Measurements from ENCODE around the gene CCDC74A. TPM values are rescaled to one million over a fixed set of nuclear protein-coding genes. Genes with fewer than 3 reads are reported as not detected.
"Not testable (repeated sequence)": the region's sequence is repeated elsewhere in the genome, so short reads cannot be mapped to it uniquely, and the experiment has no call there.

CCDC74A gene
- total RNA-seq (2014; rRNA removed; shearing (Covaris generic)), result 33.9 and 41.9 TPM in 2 replicates

DNA sequence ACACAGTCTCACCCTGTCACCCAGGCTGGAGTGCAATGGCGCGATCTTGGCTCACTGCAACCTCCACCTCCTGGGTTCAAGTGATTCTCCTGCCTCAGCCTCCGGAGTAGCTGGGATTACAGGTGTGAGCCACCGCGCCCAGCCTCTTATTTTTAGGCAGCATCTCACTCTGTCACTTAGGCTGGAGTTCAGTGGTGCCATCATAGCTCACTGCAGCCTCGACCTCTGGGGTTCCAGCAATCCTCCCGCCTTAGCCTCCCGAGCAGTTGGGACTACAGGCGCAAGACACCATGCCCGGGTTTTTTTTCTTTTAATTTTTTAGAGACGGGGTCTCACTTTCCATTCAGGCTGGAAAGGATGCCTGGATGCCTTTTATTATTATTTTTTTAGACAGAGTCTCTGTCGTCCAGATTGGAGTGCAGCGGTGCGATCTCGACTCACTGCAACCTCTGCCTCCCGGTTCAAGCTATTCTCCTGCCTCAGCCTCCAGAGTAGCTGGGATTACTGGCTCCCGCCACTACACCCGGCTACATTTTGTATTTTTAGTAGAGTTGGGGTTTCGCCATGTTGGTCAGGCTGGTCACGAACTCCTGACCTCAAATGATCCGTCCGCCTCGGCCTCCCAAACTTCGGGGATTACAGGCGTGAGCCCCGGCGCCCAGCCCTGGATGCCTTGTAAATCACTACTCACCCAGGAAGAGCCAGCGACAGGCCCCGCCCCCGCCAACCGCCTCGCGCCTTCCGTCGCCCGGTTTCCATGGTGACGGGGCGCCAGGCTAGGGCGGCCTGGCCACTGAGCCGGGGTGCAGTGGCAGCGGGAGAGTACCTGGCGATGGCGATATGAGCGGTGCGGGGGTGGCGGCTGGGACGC is at the start of gene CCDC74A:
TSS of gene CCDC74A (plus strand) at position 758 of the 871 bp plus-strand sequence. CDS start at position 841, 83 bp downstream.
- peak; percentile 76 for DNase-seq (ENCODE audit: low read depth)

DNA sequence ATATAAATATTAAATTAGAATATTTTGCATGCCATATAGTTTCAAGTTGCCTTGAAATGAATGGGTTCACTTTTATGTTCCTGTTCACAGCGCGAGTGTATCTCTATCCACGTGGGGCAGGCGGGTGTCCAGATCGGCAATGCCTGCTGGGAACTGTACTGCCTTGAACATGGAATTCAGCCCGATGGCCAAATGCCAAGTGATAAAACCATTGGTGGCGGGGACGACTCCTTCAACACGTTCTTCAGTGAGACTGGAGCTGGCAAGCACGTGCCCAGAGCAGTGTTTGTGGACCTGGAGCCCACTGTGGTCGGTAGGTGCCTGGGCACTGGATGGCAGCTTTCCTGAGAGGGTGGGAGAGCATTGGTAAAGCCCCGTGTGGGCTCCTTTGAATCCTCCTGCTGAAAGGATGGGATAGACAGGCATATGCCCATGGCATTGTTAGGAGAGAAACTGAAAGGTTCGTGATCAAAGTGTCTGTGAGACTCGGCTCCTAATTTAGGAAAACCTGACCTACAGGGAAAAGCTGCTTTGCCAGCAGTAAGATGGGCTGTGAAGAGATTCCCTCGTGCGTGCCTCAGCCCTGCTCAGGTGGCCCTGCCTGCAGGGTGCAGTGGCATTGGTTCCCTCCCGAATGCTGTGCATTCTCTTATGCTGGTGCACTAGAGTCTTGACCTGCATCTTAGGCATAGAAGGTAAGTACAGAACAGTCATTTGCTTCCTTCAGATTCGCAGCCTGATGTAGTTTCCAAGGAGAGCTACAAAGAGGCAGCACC is 49.4 kb upstream of the CCDC74A start:
- not testable (repeated sequence) for DNase-seq (ENCODE audit: low read depth)

DNA sequence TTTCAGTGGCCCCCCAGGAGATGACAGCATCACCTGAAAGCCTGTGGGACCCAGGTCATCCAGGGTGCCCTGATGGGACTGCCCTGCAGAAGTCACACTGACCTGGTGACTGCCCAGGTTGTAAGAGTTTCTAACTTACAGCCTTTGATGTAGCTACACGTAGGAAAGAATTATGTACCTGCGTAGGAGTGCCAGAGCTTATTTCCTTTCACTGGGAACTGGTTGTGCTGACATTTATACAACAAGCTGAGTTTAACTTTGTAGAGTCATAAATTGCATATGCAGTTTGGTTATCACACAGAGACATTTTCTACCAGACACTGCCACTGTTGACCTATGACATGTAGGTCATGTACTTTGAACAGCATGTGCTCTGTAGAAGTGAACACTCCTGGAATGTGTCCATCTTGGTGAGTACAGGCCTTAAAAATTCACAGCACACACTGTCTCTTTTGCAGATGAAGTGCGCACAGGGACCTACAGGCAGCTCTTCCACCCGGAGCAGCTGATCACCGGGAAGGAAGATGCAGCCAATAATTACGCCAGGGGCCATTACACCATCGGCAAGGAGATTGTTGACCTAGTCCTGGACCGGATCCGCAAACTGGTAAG is 48.7 kb upstream of the CCDC74A start:
- not testable (repeated sequence) for DNase-seq (ENCODE audit: low read depth)

DNA sequence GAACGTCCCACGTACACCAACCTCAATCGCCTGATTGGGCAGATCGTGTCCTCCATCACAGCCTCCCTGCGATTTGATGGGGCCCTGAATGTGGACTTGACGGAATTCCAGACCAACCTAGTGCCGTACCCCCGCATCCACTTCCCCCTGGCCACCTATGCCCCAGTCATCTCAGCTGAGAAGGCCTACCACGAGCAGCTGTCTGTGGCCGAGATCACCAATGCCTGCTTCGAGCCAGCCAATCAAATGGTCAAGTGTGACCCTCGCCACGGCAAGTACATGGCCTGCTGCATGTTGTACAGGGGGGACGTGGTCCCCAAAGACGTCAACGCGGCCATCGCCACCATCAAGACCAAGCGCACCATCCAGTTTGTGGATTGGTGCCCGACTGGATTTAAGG is 47.3 kb upstream of the CCDC74A start:
- not testable (repeated sequence) for DNase-seq (ENCODE audit: low read depth)

DNA sequence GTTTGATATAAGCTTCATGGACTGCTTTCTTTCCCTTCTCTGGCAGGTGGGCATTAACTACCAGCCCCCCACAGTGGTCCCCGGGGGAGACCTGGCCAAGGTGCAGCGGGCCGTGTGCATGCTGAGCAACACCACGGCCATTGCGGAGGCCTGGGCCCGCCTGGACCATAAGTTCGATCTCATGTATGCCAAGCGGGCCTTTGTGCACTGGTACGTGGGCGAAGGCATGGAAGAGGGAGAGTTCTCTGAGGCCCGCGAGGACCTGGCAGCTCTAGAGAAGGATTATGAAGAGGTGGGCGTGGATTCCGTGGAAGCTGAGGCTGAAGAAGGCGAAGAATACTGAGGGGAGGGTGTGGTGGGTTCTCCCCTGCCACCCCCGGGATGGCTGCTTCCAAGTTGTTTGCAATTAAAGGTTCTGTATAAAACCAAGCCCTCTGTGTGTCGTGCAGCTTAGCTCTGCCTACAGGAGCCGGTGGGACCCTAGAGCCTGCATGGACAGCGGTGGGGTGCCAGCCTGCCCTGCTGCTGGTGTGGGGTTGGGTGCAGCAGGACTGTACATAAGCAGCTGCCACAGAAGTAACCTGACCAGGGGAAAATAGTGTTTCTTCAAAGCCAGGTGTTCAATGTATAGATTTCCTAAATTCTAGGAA is 45.1 kb upstream of the CCDC74A start:
- not testable (repeated sequence) for DNase-seq (ENCODE audit: low read depth)

DNA sequence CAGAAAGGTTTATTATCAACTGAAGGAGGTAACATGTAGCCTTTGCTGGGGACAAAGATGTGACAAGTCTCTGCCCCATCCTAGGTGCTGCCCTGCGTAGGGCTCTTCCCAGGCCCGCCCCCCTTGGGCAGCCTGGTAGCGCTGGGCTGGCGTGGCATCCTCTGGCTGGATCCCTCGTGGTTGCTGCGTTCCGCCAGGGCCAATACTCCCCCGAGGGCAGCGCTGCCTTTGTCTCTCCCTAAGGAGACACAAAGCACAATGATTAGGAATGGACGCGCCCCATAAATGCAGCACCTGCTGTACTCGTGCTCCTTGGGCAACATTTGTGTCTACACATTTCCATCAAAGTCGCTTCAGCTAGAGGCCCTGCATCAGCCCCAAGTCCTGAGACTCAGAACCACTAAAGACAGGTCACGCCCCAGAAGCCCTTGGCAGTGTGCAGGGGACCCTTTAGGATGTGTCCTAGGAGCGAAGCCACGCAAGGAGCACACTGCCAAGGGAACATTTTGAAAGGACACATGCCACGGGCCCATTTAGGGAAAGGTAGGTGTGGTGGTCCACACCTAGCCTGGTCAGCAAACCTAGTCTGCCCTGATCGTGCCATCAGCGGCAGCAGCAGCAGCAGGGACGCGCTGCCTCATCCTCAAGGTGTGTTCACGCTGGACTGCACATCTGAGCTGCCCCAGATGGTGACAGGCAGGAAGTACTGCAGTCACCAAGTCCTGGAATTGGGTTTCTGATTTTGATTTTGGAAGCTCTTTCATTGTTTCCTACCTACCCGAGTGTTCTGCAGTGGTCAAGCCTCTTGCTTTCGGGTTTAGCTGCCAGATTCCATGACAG is 43.5 kb upstream of the CCDC74A start:
- not testable (repeated sequence) for DNase-seq (ENCODE audit: low read depth)

DNA sequence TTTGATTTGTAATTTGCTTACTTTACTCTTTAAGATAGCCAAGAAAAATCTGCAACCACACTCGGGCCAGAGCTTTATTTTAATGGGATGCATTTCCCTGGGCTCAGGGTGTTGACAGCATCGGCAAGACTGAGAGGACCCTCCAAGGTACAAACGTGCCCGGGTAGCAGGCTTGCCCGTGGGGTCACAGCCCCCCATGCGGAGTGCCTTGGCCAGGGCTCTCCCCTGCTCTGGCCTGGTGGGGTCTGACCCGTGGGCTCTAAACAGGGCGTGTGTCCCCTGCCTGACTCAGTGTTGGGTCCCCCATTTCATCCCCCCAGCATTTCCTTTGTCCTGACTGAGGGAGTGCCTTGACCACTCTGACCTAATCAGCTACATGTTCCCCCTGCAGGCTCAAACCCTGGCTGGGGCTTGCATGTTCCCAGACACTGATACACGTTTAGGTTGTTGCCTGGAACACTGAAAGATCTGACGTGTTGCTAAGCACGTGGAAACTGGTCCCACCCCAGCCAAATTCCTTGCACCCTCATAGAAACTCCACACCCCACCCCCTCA is 42.7 kb upstream of the CCDC74A start:
- DNase-seq (ENCODE audit: low read depth), result not testable (repeated sequence)

DNA sequence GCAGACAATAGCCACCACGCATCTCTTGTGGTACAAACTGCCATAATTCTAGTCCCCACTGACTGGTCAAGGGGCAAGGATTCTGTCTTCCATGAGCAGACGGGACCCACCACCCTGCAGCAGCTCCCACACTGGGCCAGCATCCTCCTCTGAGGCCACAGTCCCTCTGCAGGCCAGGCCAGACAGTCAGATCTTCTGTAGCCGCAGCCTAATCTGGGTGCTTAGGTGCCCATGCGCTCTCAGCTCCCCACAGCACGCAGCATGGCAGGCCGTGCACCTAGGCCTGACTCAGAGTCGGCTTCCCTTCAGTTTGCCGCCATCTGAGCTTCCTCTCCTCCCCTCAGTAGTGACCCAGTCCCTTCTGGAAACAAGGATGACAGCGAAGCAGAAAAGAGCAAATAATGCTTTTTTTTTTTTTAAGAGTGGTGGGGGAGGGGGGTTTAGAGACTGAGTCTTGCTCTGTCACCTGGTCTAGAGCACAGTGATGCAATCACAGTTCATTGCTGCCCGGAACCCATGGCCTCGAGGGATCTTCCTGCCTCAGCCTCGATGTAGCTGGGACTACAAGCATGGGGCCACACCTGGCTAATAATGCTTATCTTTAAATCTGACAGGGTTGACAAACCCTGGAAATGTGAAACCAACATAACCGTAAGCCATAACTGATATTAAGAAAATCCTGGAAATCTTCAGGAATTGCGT is 41.3 kb upstream of the CCDC74A start:
- not testable (repeated sequence) for DNase-seq (ENCODE audit: low read depth)

DNA sequence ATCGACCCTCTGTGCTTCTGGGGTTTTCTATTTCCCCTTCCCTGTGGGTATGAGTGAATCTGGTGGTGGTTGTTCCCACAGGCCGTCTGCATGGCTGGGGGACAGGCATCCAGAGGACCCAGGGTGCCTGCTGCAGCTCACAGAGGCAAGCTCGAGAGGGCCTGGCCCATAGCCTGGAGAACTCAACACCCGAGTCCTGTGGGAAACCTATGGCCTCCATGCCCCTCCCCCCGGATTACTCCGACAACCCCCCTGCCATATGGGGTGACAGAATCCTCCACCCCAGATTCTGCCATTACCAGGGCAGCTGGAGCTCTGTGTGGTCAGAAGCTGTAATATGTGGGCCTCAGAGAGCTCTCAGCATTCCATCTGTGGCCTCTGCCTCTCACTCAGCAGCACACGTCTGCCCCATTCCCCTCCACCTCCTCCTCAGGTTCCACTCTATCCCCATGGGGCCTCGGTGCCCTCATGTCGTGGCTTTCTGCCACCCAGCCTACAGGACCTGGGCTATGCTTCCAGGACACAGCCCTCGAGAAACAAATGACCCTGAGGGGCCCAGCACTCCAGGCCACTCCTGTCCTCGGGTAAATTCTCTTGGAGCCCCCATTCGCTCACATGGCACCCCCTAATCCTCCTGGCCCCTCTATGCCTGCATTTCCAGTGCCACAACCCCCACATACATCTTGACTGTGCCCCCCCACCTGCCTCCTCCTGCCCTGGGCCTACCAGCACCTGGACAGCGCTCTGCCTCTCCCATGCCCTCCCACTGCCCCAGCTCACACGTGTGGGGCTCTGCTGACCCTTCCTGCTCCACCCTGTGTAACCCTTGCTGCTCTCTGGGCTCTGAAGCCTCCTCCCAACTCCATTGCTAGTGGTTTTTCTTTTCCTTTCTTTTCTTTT is 39.1 kb upstream of the CCDC74A start:
- DNase-seq (ENCODE audit: low read depth), result no peak

DNA sequence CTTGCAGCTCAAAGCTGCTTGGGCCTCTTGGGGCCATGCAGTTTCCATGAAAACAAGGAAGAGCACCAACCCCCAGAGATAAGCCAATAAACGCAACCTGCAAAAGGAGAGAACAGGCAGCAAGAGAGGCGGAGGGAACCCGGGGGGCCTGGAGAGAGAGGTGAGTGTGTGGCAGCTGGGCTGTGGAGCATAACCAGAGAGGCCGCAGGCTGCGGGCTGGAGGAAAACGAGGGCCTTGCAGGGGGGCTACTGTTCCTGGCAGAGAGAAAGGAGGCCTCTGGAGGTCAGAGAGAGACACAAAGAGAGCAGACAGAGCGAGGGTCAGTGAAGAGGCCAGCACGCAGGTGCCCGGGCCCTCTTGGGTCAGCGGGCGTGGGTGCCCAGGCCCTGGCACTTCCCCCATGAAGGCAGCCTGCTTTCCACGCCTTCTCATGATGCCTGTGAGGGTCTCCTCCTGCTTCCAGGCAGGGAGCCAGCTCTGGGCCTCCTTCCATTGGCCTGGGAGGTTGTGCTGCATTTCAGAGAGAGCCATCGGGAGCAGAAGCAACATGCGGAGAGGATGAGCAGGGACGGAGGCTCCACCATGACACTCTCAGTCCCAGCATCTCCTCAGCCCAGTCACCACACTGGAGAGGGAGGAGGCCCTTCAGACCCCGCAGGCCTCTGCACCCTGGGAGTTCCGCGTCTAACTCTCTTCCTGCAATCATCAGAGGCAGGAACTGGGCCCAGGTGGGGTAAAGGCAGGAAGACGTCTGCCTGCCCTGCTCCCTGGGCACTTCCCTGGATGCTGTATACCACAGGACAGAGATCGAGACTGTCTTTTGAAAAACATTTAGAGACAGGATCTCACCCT is 36.8 kb upstream of the CCDC74A start:
- DNase-seq (ENCODE audit: low read depth), result not testable (repeated sequence)

DNA sequence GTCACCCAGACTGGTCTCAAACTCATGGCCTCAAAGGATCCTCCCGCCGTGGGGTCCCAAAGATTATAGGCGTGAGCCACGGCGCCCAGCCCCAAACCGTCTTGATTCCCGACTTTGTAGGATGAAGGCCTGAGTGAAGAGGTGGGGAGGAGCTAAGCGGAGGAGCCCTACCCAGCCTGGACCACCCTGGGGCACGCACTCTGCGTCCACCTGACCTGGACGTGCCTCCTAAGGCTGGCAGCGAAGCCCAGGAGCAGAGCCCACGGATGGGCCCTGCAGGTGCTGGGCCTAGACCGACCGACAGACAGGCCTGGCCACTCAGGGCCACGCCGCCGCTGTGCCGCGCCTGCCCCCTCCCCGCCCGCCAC is 36.2 kb upstream of the CCDC74A start:
- not testable (repeated sequence) for DNase-seq (ENCODE audit: low read depth)

DNA sequence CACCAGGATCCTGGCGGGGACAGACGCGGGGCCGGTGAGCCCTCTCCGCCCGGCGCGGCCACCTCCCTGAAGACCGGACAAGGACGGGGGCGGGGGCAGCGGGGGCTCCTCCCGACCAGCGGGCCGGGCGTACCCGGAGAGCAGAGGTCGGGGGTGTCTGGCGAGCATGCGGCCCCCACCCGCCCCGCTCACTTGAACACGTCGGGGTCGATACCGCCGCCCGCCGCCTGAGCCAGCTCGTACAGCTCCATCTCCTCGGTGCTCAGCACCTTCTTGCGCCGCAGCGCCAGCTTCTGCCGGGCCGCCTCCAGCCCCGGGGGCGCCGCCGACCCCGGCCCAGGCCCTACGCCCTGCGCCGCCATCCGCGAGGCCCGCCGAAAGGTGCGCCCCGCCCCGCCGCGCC is 35.7 kb upstream of the CCDC74A start, which contains the start of gene MZT2A:
TSS of gene MZT2A (minus strand) at position 383 of the 403 bp plus-strand sequence. CDS start at position 362, 21 bp downstream.
- DNase-seq (ENCODE audit: low read depth), result not testable (repeated sequence)

DNA sequence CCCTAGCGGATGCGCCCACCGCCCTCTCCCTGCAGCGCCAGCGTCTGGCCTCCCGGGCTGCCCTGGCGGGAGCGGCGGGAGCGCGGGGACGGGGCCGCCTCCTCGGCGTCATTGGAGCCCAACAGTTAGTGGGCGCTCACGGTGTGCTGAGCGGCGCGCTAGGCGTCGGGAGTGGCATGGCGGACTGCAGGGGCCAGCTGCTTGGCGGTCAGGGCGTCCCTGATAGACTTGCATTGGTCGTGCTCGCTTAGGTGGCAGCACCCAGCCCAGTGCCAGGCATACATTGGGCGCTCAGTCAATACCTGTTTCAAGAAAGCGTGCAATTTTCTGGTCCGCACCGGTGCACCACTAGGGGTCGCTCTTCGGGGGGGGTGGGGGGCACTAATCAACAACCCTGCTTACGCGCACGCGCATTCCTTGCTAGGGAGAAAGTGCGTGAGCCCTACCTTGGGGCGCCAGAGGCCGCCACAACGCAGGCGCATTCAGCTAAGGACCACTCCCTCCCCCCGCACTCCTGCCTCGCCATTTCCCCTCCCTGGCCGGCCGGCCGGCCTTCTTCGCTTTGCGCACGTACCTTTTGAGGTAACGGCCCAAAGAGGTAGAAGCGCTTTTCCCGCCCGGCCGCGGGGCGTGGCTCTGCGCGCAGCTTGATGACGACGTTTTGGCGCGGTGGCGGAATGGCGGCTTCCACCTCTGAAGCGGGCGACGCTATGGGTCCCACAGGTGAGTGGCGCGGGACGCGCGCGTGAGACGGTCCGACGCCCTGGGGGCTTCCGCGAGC is 35.1 kb upstream of the CCDC74A start:
- DNase-seq (ENCODE audit: low read depth), result peak; percentile 87

DNA sequence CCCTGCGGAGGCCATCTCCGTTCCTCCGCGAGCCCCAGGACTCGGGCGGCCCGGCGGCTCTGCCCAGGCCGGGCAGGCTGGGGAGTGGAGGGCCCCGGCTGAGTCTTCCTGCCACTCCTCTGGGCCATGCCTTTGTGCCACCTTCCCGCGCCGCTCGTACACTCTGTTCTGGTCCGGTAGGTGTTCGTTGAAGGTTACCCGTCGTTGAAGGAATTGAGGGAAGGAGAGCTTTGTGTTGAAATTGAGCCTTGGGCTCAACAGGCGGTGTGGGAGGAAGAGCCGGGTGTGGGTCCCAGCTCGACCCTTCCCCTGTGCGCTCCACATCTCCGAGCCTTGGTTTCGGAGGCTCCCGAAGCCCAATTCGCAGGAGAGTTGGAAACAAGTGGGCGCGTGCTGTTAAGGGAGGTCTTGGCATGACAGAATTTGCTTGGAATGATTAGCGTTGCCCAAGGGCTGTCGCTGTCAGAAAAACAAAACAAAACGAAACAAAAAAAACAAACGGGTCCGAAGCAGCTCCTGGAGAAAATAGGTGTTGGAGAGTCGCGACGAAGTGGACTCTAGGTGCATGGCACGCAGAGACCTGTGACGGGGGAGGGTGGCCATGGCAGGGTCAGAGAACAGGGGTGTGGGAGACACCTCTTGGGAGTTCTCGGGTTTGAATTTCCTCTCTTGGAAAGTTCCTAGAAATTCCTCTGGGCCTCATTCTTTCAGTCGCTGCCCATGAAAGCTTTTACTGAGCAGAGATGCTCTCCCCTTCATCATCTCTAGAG is 34.3 kb upstream of the CCDC74A start:
- peak; percentile 24 for DNase-seq (ENCODE audit: low read depth)

DNA sequence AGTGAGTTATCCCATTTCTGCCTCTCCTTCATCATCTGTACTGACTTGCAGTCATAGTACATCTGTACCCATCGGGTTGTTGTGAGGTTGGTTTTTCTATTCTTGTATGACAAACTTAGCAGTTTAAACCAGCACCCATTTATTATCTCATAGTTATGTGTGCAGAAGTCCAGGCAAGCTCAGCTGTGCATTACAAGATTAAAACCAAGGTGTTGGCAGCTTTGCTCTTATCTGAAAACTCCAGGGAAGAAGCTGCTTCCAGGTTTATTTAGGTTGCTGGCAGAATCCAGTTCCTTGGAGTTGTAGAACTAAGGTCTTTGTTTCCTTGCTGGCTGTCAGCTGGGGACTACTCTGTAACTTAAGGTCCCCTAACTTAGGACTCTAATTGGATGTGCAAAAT is 32.2 kb upstream of the CCDC74A start:
- not testable (repeated sequence) for DNase-seq (ENCODE audit: low read depth)
